Measurements from ENCODE around the gene AMIGO1.

DNA sequence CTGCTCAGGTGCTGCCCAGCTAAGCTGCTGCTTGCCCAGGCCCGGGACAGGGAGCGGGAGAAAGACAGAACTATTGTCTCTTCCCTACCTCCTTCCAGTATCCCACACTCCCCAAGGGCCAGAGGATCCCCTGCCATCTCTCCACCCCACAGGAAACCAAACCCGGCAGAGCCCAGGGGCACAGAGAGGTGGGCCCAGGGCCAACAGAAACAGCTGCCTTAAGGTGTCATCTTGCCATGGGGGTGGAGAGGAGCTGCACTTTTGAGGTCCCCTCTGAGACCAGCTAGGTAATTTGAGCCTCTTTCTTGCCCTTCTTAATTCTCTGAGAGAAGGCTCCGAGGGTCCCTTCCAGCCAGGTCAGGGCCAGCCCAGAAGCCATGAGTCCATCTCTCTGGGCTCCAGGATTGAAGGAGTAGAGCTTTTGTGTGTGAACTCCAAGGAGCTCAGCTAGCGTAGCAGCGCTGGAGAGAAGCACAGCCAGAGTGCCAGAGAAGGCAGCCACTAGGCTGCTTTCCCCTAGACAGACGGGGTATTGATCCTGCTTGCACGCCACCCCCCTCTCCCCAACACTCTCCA is 20.4 kb upstream of the AMIGO1 start:
- no peak for TF ChIP-seq EP300 (IDR thresholded peaks at IDR 0.05)
- TF ChIP-seq, protein P1, sequence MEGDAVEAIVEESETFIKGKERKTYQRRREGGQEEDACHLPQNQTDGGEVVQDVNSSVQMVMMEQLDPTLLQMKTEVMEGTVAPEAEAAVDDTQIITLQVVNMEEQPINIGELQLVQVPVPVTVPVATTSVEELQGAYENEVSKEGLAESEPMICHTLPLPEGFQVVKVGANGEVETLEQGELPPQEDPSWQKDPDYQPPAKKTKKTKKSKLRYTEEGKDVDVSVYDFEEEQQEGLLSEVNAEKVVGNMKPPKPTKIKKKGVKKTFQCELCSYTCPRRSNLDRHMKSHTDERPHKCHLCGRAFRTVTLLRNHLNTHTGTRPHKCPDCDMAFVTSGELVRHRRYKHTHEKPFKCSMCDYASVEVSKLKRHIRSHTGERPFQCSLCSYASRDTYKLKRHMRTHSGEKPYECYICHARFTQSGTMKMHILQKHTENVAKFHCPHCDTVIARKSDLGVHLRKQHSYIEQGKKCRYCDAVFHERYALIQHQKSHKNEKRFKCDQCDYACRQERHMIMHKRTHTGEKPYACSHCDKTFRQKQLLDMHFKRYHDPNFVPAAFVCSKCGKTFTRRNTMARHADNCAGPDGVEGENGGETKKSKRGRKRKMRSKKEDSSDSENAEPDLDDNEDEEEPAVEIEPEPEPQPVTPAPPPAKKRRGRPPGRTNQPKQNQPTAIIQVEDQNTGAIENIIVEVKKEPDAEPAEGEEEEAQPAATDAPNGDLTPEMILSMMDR (IDR thresholded peaks at IDR 0.05): no peak

Measured in sigmoid colon (tissue), 4 donors.